HAP-1 (cell line): ENCODE results near the gene TBKBP1.

Source experiments
- DNase-seq, 2 experiments: peaks; one replicate each; pipeline ENCODE4 v3.0.0-alpha.2; 2016 to 2020; ENCODE audit warnings: low spot score in 2 of 2
- H3K27me3 ChIP-seq: fragments of 250-450 bp; sonication (Bioruptor Pico); 2 replicates; pipeline ENCODE4 v1.5.1; 2020; ENCODE audit warnings: low read depth, mild to moderate bottlenecking, moderate library complexity
- H3K36me3 ChIP-seq: fragments of 250-450 bp; sonication (Bioruptor Pico); replicated peaks from 2 replicates; pipeline ENCODE4 v1.5.1; 2020; ENCODE audit warnings: mild to moderate bottlenecking
- H3K4me1 ChIP-seq: fragments of 250-450 bp; sonication (Bioruptor Pico); 2 replicates; pipeline ENCODE4 v1.5.1; 2020; ENCODE audit warnings: mild to moderate bottlenecking
- H3K4me3 ChIP-seq: fragments of 250-450 bp; sonication (Bioruptor Pico); 2 replicates; pipeline ENCODE4 v1.5.1; 2020; ENCODE audit warnings: mild to moderate bottlenecking, moderate library complexity
- H3K9me3 ChIP-seq: fragments of 250-450 bp; sonication (Bioruptor Pico); 2 replicates; pipeline ENCODE4 v1.5.1; 2020; ENCODE audit warnings: mild to moderate bottlenecking, moderate library complexity
- in situ Hi-C: fragments of 300-500 bp; cut with MboI; formaldehyde crosslinking; loops from 3 replicates; pipeline ENCODE4 v1.14.3; 2020; ENCODE audit warnings: low sequenced_read_pairs, inconsistent platforms, mixed read lengths

TBKBP1 gene

GRCh38 chr17:47719411-47720152, 25.6 kb downstream of the TBKBP1 start:
- Histone ChIP-seq H3K36me3 (no peaks in the 10 kb centered on the region), H3K9me3 (no peaks in the 10 kb centered on the region), H3K27me3 (peaks cover 56% of the 10 kb centered on the region), H3K4me1 (no peaks in the 10 kb centered on the region), H3K4me3 (no peak overlapping the region)
- DNase-seq: no peak
- in situ Hi-C loops: no loop called here

- Histone ChIP-seq H3K4me1 (no peaks in the 10 kb centered on the region), H3K4me3 (no peak overlapping the region), H3K27me3 (peaks cover 51% of the 10 kb centered on the region), H3K36me3 (no peaks in the 10 kb centered on the region), H3K9me3 (no peaks in the 10 kb centered on the region)
- DNase-seq: no peak
- in situ Hi-C loops: no loop called here
These were observed 26.2 kb downstream of the TBKBP1 start for GRCh38 chr17:47720196-47720595.

GRCh38 chr17:47720754-47721533, 27.0 kb downstream of the TBKBP1 start:
- Histone ChIP-seq H3K9me3 (no peaks in the 10 kb centered on the region), H3K36me3 (no peaks in the 10 kb centered on the region), H3K4me1 (no peaks in the 10 kb centered on the region), H3K4me3 (no peak overlapping the region), H3K27me3 (peaks cover 51% of the 10 kb centered on the region)
- peak in 1 of 2 experiments; percentile 30 for DNase-seq
- in situ Hi-C loops: no loop called here

GRCh38 chr17:47721725-47722124, 27.8 kb downstream of the TBKBP1 start:
- no peaks in the 10 kb centered on the region for H3K36me3 ChIP-seq
- H3K4me1 ChIP-seq: no peaks in the 10 kb centered on the region
- H3K9me3 ChIP-seq: no peaks in the 10 kb centered on the region
- no peak for DNase-seq
- H3K27me3 ChIP-seq: peaks cover 51% of the 10 kb centered on the region
- no peak overlapping the region for H3K4me3 ChIP-seq
- in situ Hi-C loops: no loop called here

- Histone ChIP-seq H3K4me1 (no peaks in the 10 kb centered on the region), H3K4me3 (no peak overlapping the region), H3K36me3 (no peaks in the 10 kb centered on the region), H3K9me3 (no peaks in the 10 kb centered on the region), H3K27me3 (peaks cover 30% of the 10 kb centered on the region)
- no peak for DNase-seq
- in situ Hi-C loops: no loop called here
These were observed 30.7 kb downstream of the TBKBP1 start for GRCh38 chr17:47724705-47725104.

- Histone ChIP-seq H3K9me3 (no peaks in the 10 kb centered on the region), H3K36me3 (no peaks in the 10 kb centered on the region), H3K4me3 (no peak overlapping the region), H3K27me3 (peaks cover 22% of the 10 kb centered on the region), H3K4me1 (no peaks in the 10 kb centered on the region)
- no peak for DNase-seq
- in situ Hi-C loops: no loop called here
These were observed 31.6 kb downstream of the TBKBP1 start for GRCh38 chr17:47725446-47726111.

GRCh38 chr17:47726796-47727703, 33.1 kb downstream of the TBKBP1 start:
- no peaks in the 10 kb centered on the region for H3K4me1 ChIP-seq
- no peak overlapping the region for H3K4me3 ChIP-seq
- no peaks in the 10 kb centered on the region for H3K9me3 ChIP-seq
- peaks cover 12% of the 10 kb centered on the region for H3K27me3 ChIP-seq
- in situ Hi-C loops: no loop called here
- no peak for DNase-seq
- H3K36me3 ChIP-seq: no peaks in the 10 kb centered on the region

GRCh38 chr17:47727704-47728036, 33.7 kb downstream of the TBKBP1 start:
- H3K36me3 ChIP-seq: no peaks in the 10 kb centered on the region
- H3K9me3 ChIP-seq: no peaks in the 10 kb centered on the region
- no peak overlapping the region for H3K4me3 ChIP-seq
- in situ Hi-C loops: no loop called here
- no peaks in the 10 kb centered on the region for H3K4me1 ChIP-seq
- no peak for DNase-seq
- peaks cover 14% of the 10 kb centered on the region for H3K27me3 ChIP-seq

GRCh38 chr17:47728214-47728877, 34.4 kb downstream of the TBKBP1 start:
- Histone ChIP-seq H3K4me1 (no peaks in the 10 kb centered on the region), H3K9me3 (no peaks in the 10 kb centered on the region), H3K36me3 (no peaks in the 10 kb centered on the region), H3K27me3 (peaks cover 21% of the 10 kb centered on the region), H3K4me3 (no peak overlapping the region)
- no peak for DNase-seq
- in situ Hi-C loops: no loop called here

GRCh38 chr17:47729476-47729875, 35.5 kb downstream of the TBKBP1 start:
- in situ Hi-C loops: no loop called here
- DNase-seq: no peak
- H3K9me3 ChIP-seq: no peaks in the 10 kb centered on the region

GRCh38 chr17:47730681-47731080, 36.7 kb downstream of the TBKBP1 start:
- H3K27me3 ChIP-seq: peaks cover 32% of the 10 kb centered on the region
- in situ Hi-C loops: no loop called here
- H3K36me3 ChIP-seq: no peaks in the 10 kb centered on the region
- no peak overlapping the region for H3K4me3 ChIP-seq
- no peak for DNase-seq
- no peaks in the 10 kb centered on the region for H3K9me3 ChIP-seq
- no peaks in the 10 kb centered on the region for H3K4me1 ChIP-seq

More at GRCh38 chr17:47729476-47729875, 35.5 kb downstream of the TBKBP1 start:
- no peaks in the 10 kb centered on the region for H3K4me1 ChIP-seq
- H3K27me3 ChIP-seq: peaks cover 32% of the 10 kb centered on the region
- H3K4me3 ChIP-seq: no peak overlapping the region
- no peaks in the 10 kb centered on the region for H3K36me3 ChIP-seq

- Histone ChIP-seq H3K4me3 (no peak overlapping the region), H3K27me3 (peaks cover 32% of the 10 kb centered on the region), H3K36me3 (no peaks in the 10 kb centered on the region), H3K4me1 (no peaks in the 10 kb centered on the region), H3K9me3 (no peaks in the 10 kb centered on the region)
- DNase-seq: no peak
- in situ Hi-C loops: no loop called here
These were observed 37.4 kb downstream of the TBKBP1 start for GRCh38 chr17:47731396-47731795.
